ENCODE data around the gene PLA2G4B.
A peak's percentile ranks its signal among the peaks of the same experiment; 100 is the strongest.

Gene PLA2G4B

DNA sequence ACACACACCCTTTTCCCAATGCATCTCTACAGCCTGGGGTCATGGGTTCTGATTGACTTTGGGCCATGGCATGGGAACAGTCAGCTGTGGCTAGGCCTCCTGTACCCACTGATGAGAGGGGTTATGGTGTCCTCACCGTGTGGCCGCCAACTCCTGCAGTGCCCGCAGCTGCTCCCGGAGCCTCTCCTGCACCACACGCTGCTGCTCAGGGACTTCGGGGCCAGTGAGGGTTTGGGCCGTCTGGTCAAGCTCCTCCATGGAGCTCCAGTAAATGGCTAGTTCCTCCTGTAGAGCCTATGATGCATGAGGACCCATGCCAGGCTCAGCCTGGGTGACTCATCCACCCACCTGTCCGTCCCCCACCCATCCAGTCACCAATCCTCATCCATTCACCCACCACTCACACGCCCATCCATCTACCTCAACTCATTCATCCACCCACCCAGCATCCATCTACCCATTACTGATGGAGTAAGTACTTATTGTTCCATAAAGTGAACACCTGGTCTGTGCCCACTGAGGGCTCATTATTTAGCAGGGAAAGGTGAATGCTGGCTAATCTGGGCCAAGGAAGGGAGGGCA, 33.6 kb downstream of the PLA2G4B start:
- no peak for DNase-seq

DNA sequence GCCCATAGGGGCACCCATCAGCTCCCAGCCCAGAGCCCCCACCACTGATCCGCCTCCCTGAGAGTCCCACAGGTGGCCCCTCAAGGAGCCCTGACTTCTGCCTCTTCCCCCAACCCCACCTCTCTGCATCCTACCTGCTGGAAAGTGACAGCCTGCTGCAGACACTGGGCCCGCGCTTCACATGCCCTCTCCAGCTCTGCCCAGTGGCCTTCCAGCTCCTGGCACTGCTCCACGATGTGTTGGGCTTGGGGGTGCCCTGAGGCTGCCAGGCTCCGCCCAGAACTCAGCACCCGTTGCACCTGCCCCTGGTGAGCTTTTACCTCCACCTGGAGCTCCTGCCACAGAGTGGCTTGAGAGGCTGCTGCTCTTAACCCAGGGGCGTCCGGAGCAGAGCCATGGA, 35.1 kb downstream of the PLA2G4B start:
- peak in 1 of 2 experiments; percentile 36 for DNase-seq

DNA sequence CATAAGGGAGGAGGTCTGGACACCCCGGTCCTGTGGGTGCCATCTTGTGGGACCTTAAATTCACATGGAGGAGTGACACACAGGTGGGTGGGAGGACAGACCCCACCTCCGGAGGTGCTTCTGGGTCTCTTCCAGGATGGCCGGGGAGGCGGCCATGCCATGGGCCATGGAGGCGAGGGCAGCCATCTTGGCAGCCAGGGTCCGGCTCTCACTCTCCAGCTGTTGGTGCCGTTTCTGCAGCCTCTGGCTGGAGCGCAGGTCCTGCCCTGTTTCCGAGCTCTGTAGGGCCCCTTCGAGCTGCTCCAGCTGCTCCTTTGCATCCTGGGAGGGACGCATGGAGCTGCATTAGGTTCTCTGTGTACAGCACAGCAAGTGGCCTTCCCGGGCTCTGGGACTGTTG, 36.1 kb downstream of the PLA2G4B start:
- DNase-seq = no peak

DNA sequence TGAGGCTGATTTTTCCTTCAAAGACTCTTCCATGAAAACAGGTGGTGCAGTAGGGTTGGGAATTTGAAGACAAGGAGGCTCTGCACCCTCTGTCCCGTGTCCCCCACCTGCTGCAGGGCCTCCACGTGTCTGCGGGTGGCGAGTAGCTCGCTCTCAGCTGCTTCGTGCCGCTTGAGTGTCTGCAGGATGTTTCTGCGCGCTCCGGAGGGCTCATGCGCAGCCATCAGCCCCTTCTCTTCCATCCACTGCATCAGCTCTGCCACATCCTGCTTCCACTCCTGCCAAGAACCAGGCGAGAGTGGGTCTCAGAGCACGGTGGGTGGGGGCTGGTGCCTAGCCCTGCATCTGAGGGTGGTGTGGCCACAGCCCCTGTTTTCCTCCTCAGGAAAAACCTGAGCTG, 37.4 kb downstream of the PLA2G4B start:
- DNase-seq = no peak

DNA sequence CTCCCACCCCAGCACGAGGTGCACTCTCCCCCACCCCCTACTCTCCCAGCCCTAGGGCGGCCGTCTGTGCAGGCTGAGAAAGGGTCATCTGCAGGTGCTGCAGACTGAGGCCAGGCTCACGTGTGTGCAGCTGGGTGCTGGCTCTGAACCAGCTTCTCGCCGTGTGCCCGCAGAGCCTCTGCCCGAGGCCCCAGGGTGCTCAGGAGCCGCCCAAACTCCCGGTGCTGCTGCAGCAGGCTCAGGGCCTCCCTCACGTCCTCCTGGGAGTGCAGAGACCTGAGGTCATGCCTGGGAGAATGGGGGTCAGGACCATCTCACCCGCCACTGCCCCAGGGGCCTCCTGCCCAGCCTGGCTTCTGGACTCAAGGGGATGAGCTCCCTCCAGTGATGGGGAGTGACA, 38.0 kb downstream of the PLA2G4B start:
- DNase-seq = peak in 1 of 2 experiments; percentile 65

DNA sequence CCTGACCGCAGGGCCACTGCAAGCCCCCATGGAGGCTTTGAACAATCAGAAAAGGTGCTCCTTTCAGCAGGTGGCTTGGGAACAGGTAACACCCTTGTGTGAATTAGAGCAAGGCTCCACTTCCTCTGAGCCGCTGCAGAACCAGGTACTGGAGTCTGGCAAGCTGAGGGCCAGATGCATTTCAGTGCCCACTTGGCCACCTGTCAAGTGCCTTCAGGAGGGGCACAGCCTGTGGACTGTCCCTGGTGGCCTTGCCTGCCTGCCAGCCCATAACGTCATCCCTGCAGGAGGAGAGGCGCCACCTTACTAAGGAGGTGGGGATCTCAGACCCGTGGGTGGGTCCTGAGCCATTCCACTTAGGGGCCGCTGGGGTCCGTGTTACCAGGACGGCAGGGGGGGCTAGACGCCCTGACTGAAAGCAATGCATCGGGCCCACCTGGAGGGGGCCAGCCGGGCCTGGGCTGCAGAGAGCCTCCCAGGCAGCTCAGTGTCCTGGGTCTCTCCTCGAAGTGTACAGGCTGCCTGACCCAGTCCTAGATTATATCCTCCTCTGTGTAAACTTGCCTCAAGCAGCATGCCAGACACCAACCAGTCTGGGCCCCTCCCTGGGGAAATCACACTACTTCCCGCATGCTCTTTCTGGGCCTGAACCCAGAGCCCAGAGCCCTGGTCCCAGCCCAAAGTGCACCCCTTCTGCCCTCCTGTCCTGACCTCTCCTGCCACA, 39.1 kb downstream of the PLA2G4B start:
- DNase-seq = peak in 1 of 2 experiments; percentile 20

DNA sequence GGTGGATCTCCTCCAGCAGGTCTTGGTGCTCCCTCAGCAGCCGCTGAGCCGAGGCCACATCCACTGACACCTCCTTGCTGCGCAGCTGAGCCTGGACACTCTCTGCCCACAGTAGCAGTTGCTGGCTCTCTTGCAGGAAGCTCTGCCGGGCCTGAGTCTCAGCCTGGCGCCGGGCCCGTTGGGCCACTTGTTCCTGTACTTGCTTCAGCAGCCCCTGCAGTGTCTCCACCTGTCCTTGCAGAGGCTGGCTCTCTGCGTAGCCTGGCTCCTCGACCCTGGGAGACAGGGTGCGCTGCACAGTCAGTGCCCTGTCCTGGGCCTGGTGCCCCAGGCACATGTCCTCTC, 39.7 kb downstream of the PLA2G4B start:
- no peak for DNase-seq

DNA sequence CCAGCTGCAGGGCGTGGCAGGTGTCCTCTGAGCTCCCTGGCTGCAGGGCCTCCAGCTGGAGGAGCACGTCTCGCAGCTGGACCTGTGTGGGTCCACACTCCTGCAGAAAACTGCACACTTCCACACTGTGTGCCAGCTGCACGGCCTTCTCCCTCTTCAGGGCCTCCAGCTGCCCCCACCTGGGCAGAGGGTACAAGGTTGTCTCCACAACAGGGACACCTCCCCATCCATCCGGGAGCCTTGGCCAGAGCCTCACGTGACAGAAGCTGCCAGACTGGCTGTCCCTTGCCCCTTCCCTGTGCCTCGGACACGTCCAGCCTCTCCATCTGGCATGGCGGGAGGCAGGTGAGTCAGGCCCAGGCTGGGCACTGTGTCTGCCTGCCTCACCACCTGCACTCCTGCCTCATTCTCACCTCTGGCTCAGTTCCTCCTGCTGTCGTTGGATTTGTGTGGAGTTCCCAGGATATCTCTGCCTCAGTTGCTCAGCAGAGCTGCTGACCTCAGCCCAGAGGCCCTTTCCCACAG, 40.7 kb downstream of the PLA2G4B start:
- DNase-seq = no peak

DNA sequence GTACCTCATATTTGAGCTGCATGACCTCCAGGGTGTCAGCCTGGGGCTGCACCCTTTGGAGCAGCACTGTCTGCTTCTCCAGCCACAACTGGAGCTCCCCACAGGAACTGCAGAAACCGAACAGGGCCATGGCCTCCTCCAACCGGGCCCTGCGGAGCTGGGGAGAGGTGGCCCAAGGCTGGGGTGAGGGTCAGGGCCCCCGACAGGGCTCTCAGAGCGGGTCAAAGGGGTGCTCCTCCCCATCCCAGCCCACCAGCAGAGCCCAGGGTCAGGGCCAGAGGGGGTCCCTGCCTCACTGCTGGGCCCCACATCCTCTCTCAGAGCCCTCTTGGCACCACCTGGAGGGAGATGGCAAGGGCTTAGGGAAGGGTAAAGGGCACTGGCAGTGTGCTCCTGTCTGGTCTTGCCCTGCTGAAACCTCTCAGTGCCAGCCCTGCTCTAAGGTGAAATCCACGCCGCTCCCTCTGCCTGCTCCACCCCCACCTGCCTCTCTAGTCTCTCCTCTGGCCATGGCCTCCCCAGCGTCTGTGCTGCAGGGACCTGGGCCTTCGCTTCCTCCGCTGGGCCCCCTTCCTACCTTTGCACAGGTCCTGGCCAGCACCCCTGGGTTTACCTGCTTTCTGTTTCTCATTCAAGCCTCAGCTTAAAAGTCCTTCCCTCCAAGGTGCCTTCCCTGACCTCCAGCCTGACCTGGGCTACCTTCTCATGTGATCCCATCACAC, 41.7 kb downstream of the PLA2G4B start:
- DNase-seq = no peak

DNA sequence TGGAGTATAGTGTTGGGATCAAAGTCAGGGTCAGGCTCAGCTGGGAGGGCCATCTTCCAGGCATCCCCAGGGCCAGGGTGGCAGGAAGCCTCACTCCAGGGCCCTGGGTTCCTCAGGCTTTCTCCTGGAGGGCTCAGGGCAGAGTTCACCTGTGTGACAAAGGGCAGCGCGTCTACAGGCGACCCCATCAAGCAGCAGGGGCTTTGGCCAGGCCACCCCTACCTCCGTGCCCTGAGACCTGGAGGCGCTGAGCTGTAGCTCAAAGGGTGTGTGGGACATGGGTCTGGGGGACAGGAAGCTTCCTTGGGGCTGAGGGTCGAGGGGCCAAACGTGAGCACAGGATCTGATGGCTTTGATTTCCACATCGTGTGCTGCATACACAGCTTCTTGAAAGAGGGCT, 42.4 kb downstream of the PLA2G4B start:
- no peak for DNase-seq

DNA sequence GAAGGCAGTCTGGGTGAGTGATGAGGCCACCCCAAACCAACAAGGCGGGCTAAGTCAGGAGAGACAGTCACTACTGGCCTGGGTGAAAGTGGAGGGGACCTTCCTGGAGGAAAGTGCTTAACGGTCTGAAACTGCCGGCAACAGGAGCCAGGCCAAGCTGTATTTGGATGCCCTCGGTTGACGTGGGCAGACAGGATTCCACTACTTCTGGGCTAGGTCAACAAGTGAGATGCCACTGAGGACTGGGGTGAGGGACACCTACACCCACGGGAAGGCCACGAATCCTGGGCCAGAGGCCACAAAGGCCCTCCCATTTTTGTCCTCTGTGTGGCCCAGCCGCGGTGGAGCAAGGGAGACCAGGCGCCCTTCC, 42.9 kb downstream of the PLA2G4B start:
- no peak for DNase-seq

DNA sequence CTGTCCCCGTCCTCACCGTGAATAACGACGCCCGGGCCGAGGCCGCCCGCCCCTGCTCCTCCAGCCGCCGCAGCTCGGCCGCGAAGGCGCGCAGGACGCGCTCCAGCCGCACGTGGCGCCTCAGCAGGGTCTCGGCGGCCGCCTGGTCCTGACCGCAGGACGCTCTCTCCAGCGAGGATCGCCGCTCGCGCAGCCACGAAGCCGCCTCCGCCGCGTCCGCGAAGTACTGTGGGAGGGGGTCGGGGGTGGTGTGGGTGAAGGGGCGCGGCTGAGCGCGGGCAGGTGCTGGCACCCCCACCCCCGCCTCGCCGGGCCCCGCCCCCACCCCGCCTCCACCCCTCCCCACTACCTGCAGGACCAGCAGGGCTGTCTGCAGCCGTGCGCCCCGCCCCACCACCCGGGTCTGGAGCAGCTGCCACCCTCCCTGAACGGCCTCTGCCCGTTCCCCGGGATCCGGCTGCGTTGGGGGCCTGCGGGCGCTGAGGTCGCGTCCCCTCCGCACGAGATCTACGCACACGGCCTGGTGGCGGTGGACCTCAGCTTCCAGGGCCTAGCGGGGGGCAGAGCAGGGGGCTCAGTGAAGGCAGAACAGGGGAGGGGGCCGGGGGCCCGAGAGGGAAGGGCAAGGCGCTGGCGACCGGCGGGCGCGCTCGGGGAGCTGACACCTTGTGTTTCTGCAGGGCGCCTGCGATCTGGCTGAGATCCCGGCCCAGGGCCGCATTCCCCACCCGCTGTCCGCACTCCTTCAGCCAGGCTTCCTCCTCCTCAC, 43.5 kb downstream of the PLA2G4B start:
- DNase-seq = no peak

DNA sequence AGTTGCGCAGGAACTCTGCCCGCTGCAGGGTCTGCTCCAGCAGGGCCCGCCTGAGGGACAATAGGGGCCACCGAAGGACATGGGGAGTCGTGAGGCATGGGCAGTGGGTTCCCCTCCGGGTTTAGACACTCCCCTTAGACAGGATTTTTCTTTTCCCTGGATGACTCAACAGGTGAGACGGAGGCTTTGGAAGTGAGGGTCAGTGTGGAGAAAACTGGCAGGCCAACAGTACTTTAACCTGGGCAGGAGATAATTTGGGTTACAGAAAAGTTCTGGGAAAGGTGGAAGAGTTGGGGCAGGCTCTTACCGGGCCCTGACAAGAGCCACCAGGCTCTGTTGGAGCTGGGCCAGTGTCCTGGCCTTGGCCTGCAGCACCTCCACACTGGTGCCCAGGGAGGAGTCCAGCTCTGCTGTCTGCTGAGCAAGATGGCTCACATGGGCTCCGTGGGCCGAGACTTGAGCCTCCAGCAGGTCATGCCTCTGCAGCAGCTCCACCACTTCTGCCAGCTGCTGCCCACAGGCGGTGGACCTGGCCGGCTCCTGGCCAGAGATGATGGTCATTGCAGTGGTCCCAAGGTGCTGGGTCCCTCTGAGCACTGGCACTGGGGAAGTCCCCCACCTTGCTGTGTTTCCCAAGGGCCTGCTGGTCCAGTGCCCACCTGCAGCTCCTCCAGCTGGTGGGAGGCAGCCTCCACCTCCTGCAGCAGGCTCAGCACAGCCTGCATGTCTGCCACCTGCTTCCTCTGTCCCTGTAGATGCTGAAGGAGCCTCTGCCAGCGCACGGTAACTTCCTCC, 44.2 kb downstream of the PLA2G4B start:
- peak in 1 of 2 experiments; percentile 22 for DNase-seq

DNA sequence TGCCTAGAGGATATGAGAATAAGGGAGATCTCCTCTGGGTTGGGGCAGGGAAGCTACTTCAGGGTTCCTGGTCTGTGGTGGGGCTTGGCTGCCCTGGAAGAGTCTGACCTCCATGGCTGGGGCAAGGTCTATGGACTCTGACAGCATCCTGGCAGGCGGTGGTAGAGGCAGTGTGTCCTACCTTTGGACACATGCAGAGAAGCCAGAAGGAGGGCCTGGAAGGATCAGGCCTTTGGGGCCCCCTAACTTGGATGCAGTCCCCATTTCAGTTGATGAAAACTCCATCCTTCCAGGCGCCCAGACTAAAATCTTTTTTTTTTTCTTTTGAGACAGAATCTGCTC, 44.8 kb downstream of the PLA2G4B start:
- DNase-seq = no peak

DNA sequence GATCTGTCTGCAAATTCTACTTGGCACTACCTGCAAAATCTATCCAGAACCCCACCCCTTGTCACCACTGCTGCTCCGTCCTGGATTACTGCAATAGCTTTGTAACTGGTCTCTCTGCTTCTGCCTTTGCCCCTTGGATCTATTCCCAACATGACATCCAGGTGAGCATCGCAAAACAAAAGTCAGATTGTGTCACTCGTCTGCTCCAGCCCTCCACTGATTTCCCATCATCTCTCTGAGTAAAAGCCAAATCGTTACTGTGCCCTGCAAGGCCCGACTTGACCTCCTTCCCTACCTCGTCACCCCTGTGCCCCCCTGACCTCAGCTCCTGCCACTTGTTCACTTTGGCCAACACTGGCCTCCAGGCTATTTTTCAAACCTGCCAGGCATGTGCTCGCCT, 45.8 kb downstream of the PLA2G4B start:
- DNase-seq = no peak

DNA sequence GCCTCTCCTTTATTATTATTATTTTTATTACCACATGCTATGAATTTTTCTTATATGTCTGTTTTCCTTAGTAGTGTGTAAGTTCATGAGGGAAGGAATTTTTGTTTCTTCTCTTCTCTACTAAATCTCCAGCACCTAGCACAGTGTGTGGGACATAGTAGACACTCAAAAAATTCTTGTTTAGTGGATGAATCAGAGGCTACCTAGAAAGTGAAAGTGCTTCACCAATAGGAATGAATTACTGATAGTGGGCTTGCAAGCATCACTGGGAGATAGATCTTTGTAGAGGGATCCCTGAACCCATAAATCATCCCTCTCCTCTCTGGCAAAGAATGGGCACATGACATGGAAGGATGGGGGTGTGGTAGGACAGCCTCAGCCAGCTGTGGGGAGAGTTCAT, 46.7 kb downstream of the PLA2G4B start:
- no peak for DNase-seq

DNA sequence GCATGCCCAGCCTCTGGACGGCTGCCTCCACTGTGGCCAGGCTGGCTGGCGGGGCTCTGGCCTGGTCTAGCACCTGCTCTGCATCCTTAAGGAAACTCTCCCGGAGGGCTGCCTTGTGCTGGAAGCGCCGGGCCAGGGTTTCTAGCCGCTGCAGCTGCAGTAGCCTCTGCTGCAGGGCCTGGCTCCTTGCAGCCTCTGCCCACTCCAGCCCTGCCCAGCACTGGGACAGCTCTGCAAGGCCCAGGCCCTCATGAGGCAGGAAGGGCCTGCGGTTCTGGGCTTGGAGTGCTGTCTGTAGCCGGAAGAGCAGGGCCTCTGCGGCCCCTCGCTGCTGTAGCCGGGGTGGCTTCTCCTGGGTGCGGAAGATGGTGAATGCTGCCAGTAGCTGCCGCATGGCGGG, 47.2 kb downstream of the PLA2G4B start:
- DNase-seq = no peak

DNA sequence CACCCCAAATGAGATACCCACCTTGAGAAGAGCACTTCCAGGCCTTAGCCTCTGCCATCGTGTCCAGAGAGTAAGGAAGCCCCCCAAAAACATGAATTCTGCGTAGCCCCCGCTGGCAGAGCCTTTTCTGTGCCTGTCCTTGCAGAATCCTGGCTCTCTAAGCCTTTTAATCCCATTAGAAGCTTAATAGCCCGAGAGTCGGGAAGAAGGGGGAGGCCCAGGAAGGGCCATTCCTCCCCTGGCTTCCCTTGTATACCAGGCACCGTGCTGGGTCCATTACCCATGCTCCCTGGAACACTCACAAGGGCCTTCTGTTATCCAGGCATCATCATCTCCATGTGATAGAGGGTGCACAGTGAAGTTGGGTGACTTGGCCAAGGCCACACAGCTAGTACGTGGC, 48.1 kb downstream of the PLA2G4B start:
- DNase-seq = no peak

DNA sequence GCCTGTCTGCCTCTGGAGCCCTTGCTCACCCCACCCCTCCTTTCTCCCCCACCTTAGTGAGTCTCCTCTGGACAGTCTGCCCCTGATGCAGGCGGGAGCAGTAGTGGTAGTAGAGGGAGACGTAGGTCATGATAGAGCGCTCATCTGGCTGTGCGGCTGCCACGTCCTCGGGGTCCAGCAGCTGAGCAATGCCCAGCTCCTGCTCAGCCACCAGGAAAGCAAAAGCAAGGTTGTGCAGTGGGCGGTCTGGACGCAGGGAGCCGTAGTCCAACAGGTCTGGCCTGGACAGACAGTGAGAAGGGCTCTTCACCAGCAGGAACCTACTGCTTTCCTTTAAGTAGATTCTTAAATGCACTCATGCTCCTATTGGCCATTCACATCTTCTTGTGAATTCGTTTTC, 48.5 kb downstream of the PLA2G4B start:
- DNase-seq = no peak

DNA sequence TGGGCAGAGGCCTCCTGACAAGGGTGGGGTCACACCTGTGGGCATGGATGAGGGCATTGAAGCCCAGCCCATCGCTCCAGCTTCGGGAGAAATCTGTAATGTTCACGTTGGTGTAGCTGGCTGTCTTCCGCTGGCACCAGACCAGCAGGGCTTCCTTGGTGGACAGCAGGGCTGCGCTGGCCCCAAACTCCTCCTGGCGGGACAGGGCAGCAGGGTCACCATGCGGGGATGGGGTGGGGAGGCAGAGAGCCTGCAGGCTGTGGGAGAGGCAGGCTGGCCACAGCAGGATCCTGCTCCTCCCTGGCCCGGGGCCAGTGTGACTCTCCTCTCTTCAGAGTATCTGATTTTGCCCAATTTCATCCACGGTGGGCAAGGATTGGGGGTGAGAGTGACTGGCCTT, 49.2 kb downstream of the PLA2G4B start:
- DNase-seq = no peak

DNA sequence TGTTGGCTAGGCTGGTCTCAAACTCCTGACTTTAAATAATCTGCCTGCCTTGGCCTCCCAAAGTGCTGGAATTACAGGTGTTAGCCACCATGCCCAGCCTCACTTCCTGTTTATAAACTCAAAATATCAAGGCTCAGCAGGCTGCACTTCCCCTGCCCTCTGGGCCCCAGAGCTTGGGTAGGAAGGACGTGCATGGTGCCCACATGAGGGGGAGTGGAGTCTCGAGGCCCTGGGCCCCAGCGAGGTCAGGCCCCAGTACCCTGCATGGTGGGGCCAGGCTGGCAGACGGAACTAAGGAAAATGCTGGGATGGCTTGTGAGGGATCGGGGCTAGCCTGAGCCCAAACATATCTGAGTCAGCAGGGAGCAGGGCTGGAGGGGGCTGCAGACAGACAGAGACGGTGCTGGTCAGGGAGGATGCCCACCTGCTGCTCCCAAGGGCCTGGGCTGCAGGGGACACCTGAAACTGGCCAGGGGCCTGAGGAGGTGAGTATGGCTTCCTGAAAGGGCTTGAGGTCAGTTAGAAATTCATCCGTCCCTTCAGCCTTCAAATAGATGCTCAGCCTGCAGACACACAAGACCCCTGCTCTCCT, 50.1 kb downstream of the PLA2G4B start:
- no peak for DNase-seq

DNA sequence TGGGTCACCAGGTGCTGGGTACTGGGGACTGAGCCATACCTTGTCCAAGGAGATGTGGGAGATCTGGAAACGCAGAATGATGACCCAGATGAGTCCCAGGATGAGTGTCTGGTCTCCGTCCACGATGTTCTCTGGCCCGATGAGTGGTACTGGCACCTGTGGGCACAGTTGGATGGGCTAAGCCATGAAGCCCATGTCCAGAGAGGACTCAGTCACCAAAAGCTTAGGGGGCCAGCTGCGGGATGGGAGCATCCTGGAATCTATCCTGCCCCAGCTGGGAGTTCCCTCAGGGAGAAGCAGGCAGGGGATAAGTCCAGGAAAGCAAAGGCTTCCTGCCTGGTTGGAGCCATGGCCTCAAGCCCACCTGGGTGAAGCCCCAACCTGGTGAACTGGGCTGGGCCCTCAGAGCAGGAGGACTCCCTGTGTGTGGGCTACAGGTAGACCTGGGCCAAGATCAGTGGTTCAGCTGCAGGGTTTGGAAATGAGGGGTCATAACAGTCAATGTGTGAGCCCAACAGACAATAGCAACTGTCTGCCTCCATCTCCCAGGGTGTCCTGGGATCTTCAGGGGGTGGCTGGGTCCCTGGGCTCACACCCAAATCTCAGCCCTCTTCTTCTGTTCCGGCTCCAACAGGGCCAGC, 51.5 kb downstream of the PLA2G4B start:
- no peak for DNase-seq
